Activated T-cell treated with anti-CD3 and anti-CD28 coated beads for 24 hours (primary cell): ENCODE measurements around the gene ENDOG.
"Not testable (repeated sequence)": the region's sequence is repeated elsewhere in the genome, so short reads cannot be mapped to it uniquely, and the experiment has no call there.

ENCODE experiments used
- DNase-seq: peaks from one replicate; pipeline ENCODE4 v3.0.0-alpha.2; 2020; ENCODE audit warnings: low read depth

ENDOG gene

GRCh38 chr9:128862401-128862851 lies 44.1 kb downstream of the ENDOG start:
- DNase-seq = no peak

GRCh38 chr9:128863647-128864046 lies 45.3 kb downstream of the ENDOG start:
- DNase-seq = peak; percentile 75

- DNase-seq = no peak
Measured at GRCh38 chr9:128870128-128870940, 52.0 kb downstream of the ENDOG start.

GRCh38 chr9:128870941-128871265 lies 52.6 kb downstream of the ENDOG start:
- not testable (repeated sequence) for DNase-seq
